ENCODE results near the gene RASSF1. TPM values are rescaled to one million over a fixed set of nuclear protein-coding genes. Genes with fewer than 3 reads are reported as not detected.

Gene RASSF1
- total RNA-seq, 1 donor from 2014 or later: 13.8 TPM

- Mint-ChIP-seq H3K4me3 (no peak overlapping the region), H3K27ac (peak overlapping the region; percentile 11), H3K4me1 (ENCODE audit: unreplicated experiment) (peaks cover 15% of the 10 kb centered on the region), H3K36me3 (peaks cover 3% of the 10 kb centered on the region), H3K27me3 (no peaks in the 10 kb centered on the region), H3K9me3 (no peaks in the 10 kb centered on the region)
- no peak for DNase-seq (ENCODE audit: extremely low spot score, unreplicated experiment)
- TF ChIP-seq CTCF (conservative IDR thresholded peaks at IDR 0.05): no peak
Observed at GRCh38 chr3:50304601-50305000, 36.0 kb downstream of the RASSF1 start.

GRCh38 chr3:50303013-50303815 lies 37.4 kb downstream of the RASSF1 start, which contains the start of gene HYAL1:
HYAL1 (minus strand) TSS chr3:50303574; CDS start chr3:50302956, 618 bp downstream.
- H3K4me3 Mint-ChIP-seq: no peak within 1 kb of the TSS
- peak within 1 kb of the TSS; percentile 53 for H3K27ac Mint-ChIP-seq
- peaks cover 18% of the 10 kb centered on the region for H3K4me1 Mint-ChIP-seq (ENCODE audit: unreplicated experiment)
- H3K36me3 Mint-ChIP-seq: no peaks in the 10 kb centered on the region
- DNase-seq (ENCODE audit: extremely low spot score, unreplicated experiment): no peak
- TF ChIP-seq CTCF (conservative IDR thresholded peaks at IDR 0.05): no peak
- H3K27me3 Mint-ChIP-seq: no peaks in the 10 kb centered on the region
- H3K9me3 Mint-ChIP-seq: no peaks in the 10 kb centered on the region

GRCh38 chr3:50302095-50303012 lies 38.3 kb downstream of the RASSF1 start:
- peaks cover 18% of the 10 kb centered on the region for H3K4me1 Mint-ChIP-seq (ENCODE audit: unreplicated experiment)
- H3K4me3 Mint-ChIP-seq: no peak overlapping the region
- peak overlapping the region; percentile 53 for H3K27ac Mint-ChIP-seq
- no peak for DNase-seq (ENCODE audit: extremely low spot score, unreplicated experiment)
- H3K9me3 Mint-ChIP-seq: no peaks in the 10 kb centered on the region
- no peak for TF ChIP-seq CTCF (conservative IDR thresholded peaks at IDR 0.05)
- H3K27me3 Mint-ChIP-seq: no peaks in the 10 kb centered on the region
- no peaks in the 10 kb centered on the region for H3K36me3 Mint-ChIP-seq

GRCh38 chr3:50300681-50301254 lies 39.9 kb downstream of the RASSF1 start:
- Mint-ChIP-seq H3K36me3 (no peaks in the 10 kb centered on the region), H3K4me3 (peak overlapping the region; percentile 98), H3K9me3 (no peaks in the 10 kb centered on the region), H3K4me1 (ENCODE audit: unreplicated experiment) (peaks cover 18% of the 10 kb centered on the region), H3K27me3 (no peaks in the 10 kb centered on the region), H3K27ac (peak overlapping the region; percentile 99)
- TF ChIP-seq CTCF (conservative IDR thresholded peaks at IDR 0.05): no peak
- no peak for DNase-seq (ENCODE audit: extremely low spot score, unreplicated experiment)

- no peak for DNase-seq (ENCODE audit: extremely low spot score, unreplicated experiment)
- H3K4me3 Mint-ChIP-seq: peak overlapping the region; percentile 98
- peaks cover 18% of the 10 kb centered on the region for H3K4me1 Mint-ChIP-seq (ENCODE audit: unreplicated experiment)
- H3K9me3 Mint-ChIP-seq: no peaks in the 10 kb centered on the region
- H3K27me3 Mint-ChIP-seq: no peaks in the 10 kb centered on the region
- no peaks in the 10 kb centered on the region for H3K36me3 Mint-ChIP-seq
- TF ChIP-seq CTCF (conservative IDR thresholded peaks at IDR 0.05): no peak
- H3K27ac Mint-ChIP-seq: peak overlapping the region; percentile 99
Observed at GRCh38 chr3:50299929-50300680, 40.5 kb downstream of the RASSF1 start.
